Medulla oblongata (tissue), 1 donor: Measurements from ENCODE around the gene CCL26.
"Not testable (repeated sequence)": the region's sequence is repeated elsewhere in the genome, so short reads cannot be mapped to it uniquely, and the experiment has no call there.

ENCODE experiments used
- DNase-seq: peaks from one replicate; pipeline ENCODE4 v3.0.0-alpha.2; 2015; ENCODE audit errors: extremely low spot score

CCL26 gene

GRCh38 chr7:75738975-75739795 lies 32.8 kb downstream of the CCL26 start:
- peak; percentile 100 for DNase-seq

- DNase-seq = no peak
Observed at GRCh38 chr7:75738604-75738974, 33.4 kb downstream of the CCL26 start, which contains the start of gene HIP1. Gene HIP1, minus strand, starts transcription at chr7:75738941. Its CDS starts 21 bp downstream, at chr7:75738920.

GRCh38 chr7:75737856-75738603 lies 34.0 kb downstream of the CCL26 start:
- peak; percentile 58 for DNase-seq

GRCh38 chr7:75735581-75736350 lies 36.2 kb downstream of the CCL26 start:
- no peak for DNase-seq

GRCh38 chr7:75734586-75735458 lies 37.2 kb downstream of the CCL26 start:
- DNase-seq = no peak

- no peak for DNase-seq
Observed at GRCh38 chr7:75732764-75733630, 39.0 kb downstream of the CCL26 start.

- DNase-seq = no peak
Observed at GRCh38 chr7:75732016-75732521, 39.9 kb downstream of the CCL26 start.

GRCh38 chr7:75729851-75730274 lies 42.1 kb downstream of the CCL26 start:
- DNase-seq = no peak

- DNase-seq = no peak
Observed at GRCh38 chr7:75727881-75728593, 44.0 kb downstream of the CCL26 start.

- DNase-seq = not testable (repeated sequence)
Observed at GRCh38 chr7:75727351-75727750, 44.7 kb downstream of the CCL26 start.

GRCh38 chr7:75725306-75725705 lies 46.7 kb downstream of the CCL26 start:
- no peak for DNase-seq

GRCh38 chr7:75723444-75723843 lies 48.6 kb downstream of the CCL26 start:
- no peak for DNase-seq

- DNase-seq = no peak
Observed at GRCh38 chr7:75722373-75722772, 49.6 kb downstream of the CCL26 start.

GRCh38 chr7:75721922-75722321 lies 50.1 kb downstream of the CCL26 start:
- not testable (repeated sequence) for DNase-seq

GRCh38 chr7:75721426-75721825 lies 50.6 kb downstream of the CCL26 start:
- no peak for DNase-seq

GRCh38 chr7:75719626-75720025 lies 52.4 kb downstream of the CCL26 start:
- DNase-seq = no peak
